ENCODE measurements around the gene SYNE3. TPM values are rescaled to one million over a fixed set of nuclear protein-coding genes. Genes with fewer than 3 reads are reported as not detected.

Gene SYNE3
- total and polyA plus RNA-seq, 2 experiments from 2014 or later, result 0.16 to 2.4 TPM

GRCh38 chr14:95477411-95478269, 38.8 kb downstream of the SYNE3 start:
- Histone ChIP-seq H3K9me3 (ENCODE audit: low read depth) (no peaks in the 10 kb centered on the region), H3K4me2 (no peak overlapping the region), H3K79me2 (no peaks in the 10 kb centered on the region), H3K4me1 (ENCODE audit: insufficient read depth) (no peaks in the 10 kb centered on the region), H3K4me3 (no peak overlapping the region), H4K20me1 (ENCODE audit: insufficient read depth, poor library complexity, severe bottlenecking) (no peaks in the 10 kb centered on the region), H3K27me3 (no peaks in the 10 kb centered on the region), H3K9me2 (replicated peaks; ENCODE audit: insufficient read depth) (no peaks in the 10 kb centered on the region), H2AFZ (no peak overlapping the region), H3K36me3 (replicated peaks; ENCODE audit: insufficient read depth, low read depth) (no peaks in the 10 kb centered on the region), H3K27ac (no peak overlapping the region)
- DNase-seq (ENCODE audit: low spot score), result no peak
- no peak for TF ChIP-seq EZH2phosphoT487 (IDR thresholded peaks at IDR 0.05; ENCODE audit: low read depth, severe bottlenecking, unreplicated experiment)
- TF ChIP-seq EZH2 (IDR thresholded peaks at IDR 0.05; ENCODE audit: borderline replicate concordance), result no peak
- no peak for TF ChIP-seq CTCF (IDR thresholded peaks at IDR 0.05; ENCODE audit: poor library complexity)
- 81% methylated on average over 17 of the region's 17 CpGs for WGBS (ENCODE audit: low lambda C conversion rate, missing lambda C conversion rate)

- TF ChIP-seq EZH2 (IDR thresholded peaks at IDR 0.05; ENCODE audit: borderline replicate concordance), result no peak
- no peak for TF ChIP-seq EZH2phosphoT487 (IDR thresholded peaks at IDR 0.05; ENCODE audit: low read depth, severe bottlenecking, unreplicated experiment)
- TF ChIP-seq CTCF (IDR thresholded peaks at IDR 0.05; ENCODE audit: poor library complexity), result no peak
- H3K9me2 ChIP-seq (replicated peaks; ENCODE audit: insufficient read depth), result no peaks in the 10 kb centered on the region
- no peak for DNase-seq (ENCODE audit: low spot score)
- no peak overlapping the region for H3K4me2 ChIP-seq
- 95% methylated on average over 1 of the region's 1 CpG for WGBS (ENCODE audit: low lambda C conversion rate, missing lambda C conversion rate)
- no peaks in the 10 kb centered on the region for H3K79me2 ChIP-seq
- H2AFZ ChIP-seq, result no peak overlapping the region
- no peak overlapping the region for H3K4me3 ChIP-seq
- no peaks in the 10 kb centered on the region for H3K27me3 ChIP-seq
- H3K4me1 ChIP-seq (ENCODE audit: insufficient read depth), result peaks cover 3% of the 10 kb centered on the region
- H3K27ac ChIP-seq, result no peak overlapping the region
- H3K36me3 ChIP-seq (replicated peaks; ENCODE audit: insufficient read depth, low read depth), result no peaks in the 10 kb centered on the region
- H4K20me1 ChIP-seq (ENCODE audit: insufficient read depth, poor library complexity, severe bottlenecking), result no peaks in the 10 kb centered on the region
- no peaks in the 10 kb centered on the region for H3K9me3 ChIP-seq (ENCODE audit: low read depth)
These were observed 39.7 kb downstream of the SYNE3 start for GRCh38 chr14:95476747-95477146.

- TF ChIP-seq CTCF (IDR thresholded peaks at IDR 0.05; ENCODE audit: poor library complexity) (no peak), EZH2 (IDR thresholded peaks at IDR 0.05; ENCODE audit: borderline replicate concordance) (no peak), EZH2phosphoT487 (IDR thresholded peaks at IDR 0.05; ENCODE audit: low read depth, severe bottlenecking, unreplicated experiment) (no peak)
- Histone ChIP-seq H2AFZ (no peak overlapping the region), H3K27ac (no peak overlapping the region), H3K79me2 (no peaks in the 10 kb centered on the region), H4K20me1 (ENCODE audit: insufficient read depth, poor library complexity, severe bottlenecking) (no peaks in the 10 kb centered on the region), H3K9me3 (ENCODE audit: low read depth) (no peaks in the 10 kb centered on the region), H3K36me3 (replicated peaks; ENCODE audit: insufficient read depth, low read depth) (no peaks in the 10 kb centered on the region), H3K27me3 (no peaks in the 10 kb centered on the region), H3K4me3 (no peak overlapping the region), H3K4me1 (ENCODE audit: insufficient read depth) (peaks cover 3% of the 10 kb centered on the region), H3K9me2 (replicated peaks; ENCODE audit: insufficient read depth) (no peaks in the 10 kb centered on the region), H3K4me2 (no peak overlapping the region)
- 72% methylated on average over 14 of the region's 19 CpGs for WGBS (ENCODE audit: low lambda C conversion rate, missing lambda C conversion rate)
- no peak for DNase-seq (ENCODE audit: low spot score)
These were observed 40.8 kb downstream of the SYNE3 start for GRCh38 chr14:95475540-95476240.

All from hepatocyte (in vitro differentiated cells).